Stimulated activated CD4-positive, alpha-beta T cell treated with anti-CD3 and anti-CD28 coated beads, Interleukin-2, amount 100 ng/mL, for 48 hours (primary cell): ENCODE measurements around the gene DNAJC6.

Experiments used
- DNase-seq, 2 donors: peaks; one replicate each; pipeline ENCODE4 v3.0.0-alpha.2; 2020

DNAJC6 gene

DNA sequence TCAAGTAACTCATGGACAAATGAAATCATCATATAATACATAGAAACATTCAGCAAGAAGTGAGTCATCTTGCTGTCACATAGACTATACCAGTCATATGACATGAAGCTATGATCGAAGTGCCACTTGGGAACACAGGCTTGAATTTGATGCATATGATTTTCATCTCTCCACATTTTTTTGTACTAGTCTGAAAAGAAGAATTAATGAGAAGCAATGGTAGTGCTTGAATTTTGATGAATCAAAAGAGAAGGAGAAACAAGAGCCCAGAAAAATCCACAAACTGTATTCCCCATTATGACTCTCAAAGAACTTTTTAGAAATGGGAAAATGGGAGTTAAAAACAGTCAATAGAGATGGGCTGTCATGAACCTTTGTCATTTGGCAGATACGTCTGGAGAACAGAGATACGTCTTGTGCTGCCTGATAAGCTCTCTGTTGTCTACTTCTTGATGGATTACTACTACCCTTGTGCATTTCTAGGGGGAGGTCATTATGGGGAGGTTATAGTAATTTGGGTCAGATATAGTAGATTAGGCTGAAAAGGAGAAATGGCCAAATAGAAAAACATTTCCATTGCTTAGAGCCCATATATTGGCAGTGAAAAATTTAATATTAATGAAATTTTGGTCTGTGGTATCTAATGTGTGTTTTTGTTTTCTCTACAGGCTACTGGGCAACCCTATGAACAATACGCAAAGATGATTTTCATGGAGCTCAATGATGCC lies 103.1 kb downstream of the DNAJC6 start:
- DNase-seq: no peak

DNA sequence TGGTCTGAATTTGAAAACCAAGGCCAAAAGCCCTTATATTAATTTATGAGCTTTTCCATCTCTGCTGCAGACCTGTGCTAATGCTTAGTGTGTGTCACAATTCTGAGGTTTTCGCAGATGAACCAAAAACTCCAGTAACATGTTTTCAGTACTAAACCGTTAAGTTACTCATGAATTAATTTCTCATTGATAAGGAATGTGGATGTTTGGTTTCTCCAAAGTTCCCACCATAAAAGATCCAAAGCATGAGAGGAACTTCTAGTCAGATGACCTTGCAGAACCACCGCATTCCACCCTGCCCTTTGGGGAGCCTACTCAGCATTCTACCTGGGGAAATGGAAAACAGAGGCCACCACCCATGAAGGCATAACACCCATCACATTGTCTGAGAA lies 103.6 kb downstream of the DNAJC6 start:
- DNase-seq: no peak

DNA sequence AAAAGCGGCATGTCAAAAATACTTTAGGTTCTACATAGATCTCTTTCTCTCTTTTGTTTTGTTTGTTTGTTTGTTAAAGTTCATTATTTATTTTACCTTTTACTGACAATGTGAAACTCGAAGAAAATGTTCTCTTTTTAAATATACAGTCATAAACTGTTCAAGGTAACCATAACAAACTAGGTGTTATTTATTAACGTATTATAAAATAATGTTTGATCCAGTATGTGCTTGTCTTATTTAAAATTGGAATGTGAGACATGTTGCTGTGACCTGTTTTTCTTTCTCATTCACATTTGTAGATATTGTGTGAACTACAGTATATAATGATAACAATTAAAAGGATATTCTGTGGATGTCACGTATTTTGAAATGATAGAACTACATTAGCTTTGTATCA lies 105.2 kb downstream of the DNAJC6 start:
- DNase-seq: no peak

DNA sequence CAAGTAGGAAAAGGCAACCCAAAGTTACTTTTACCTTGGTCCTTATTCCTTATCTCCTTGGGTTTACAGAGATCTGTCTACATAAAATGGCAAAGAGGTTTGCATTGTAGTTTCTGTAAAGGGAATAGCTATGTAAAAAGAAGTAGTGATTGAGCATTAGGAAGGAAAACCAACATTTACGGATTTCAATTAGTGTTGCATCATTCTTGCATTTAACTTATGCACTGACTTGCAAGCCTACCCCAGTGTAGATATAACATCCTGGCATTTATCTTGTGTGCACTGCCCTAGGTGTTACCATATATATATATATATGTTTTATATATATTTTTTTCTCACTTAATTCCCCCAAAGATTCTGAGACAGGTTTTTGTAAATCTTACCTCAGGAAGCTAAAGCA lies 107.4 kb downstream of the DNAJC6 start:
- no peak for DNase-seq

DNA sequence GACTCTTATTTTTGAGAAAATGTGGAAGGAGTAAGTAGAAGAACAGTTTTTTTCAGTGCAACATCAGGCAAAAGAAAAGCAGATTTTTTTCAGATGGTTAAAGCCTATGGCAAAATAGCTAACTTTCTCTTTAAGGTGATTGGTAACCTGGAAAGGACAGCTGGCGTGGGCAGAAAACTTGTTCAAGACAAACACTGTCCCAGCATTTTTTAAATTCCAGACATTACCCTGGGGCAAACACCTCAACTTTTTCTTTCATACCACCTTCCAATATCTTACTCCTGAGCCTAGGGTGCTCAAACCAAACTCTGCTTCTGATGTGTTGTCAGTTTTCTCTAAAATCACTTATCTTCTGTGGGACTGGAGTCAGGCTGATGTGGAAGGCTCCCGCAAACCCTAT lies 108.4 kb downstream of the DNAJC6 start:
- DNase-seq: no peak

DNA sequence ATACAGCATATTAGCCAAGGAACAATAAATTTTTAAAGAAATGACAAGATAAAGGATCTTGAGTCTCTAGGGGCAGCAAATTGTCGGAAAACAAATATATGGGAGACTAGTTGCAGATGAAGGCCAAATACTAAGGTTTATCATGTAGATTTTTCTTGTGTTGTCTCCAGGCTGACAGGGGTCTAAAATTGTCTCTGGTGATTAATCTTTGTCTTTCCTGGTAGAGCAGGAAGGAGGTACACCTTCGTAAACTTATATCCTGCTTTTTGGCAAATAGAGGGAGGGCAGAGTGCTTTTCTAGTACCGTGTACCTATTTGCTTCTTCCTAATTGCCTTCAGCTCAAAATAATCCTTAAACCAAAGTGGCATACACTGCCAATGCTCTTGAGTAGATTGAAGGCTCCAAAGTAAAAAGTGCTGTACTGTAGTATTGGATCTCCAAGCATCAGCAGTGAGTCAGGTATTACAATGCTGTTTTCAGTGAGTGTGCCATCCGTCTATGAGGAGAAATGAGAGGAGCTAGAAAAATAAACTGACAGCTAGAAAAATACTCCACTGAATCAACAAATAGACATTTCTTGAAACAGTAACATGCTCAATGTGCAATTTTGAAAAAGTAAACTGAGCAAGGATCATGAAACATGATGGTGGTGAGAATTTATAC lies 109.3 kb downstream of the DNAJC6 start:
- DNase-seq: no peak

DNA sequence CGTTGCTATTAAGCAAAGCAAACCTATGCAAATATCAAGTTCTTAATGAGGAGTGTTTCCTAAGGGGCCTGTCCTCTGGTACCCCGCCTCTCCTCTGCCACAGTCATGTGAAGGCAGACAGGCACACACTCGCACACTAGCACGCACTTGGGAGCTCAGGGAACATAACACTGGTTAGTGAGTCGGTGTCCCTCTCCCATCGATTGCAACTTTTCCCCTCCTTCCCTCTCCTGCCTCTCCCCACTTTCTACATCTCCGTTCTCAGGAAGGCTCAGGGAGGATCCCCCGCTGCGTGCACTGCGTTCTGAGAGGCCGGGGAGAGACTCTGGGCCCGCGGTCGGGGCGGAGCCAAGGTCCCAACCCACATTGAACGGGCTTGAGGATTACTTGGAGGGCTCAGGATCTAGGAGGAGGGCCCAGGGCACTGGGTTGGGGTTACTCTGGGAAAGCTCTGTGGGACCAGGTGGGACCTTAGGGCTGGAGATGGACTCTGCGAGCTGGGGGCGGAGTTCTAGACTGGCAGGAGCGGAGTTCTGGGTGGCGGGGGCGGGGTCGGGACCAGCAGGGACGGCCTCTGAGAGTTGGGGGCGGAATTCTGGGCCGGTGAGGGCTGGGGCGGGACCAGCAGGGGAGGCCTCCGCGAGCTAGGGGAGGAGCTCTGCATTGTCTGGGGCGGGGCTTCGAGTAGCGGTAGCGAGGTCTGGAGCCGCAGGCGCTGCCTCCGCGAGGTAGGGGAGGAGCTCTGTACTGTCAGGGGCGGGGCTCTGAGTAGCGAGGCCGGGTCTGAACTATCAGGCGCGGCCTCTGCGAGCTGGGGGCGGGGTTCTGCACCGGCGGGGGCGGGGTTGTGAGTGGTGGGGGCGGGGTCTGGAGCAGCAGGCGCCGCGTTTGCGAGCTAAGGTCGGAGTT lies 110.6 kb downstream of the DNAJC6 start:
- peak; percentile 95 to 98 for DNase-seq

DNA sequence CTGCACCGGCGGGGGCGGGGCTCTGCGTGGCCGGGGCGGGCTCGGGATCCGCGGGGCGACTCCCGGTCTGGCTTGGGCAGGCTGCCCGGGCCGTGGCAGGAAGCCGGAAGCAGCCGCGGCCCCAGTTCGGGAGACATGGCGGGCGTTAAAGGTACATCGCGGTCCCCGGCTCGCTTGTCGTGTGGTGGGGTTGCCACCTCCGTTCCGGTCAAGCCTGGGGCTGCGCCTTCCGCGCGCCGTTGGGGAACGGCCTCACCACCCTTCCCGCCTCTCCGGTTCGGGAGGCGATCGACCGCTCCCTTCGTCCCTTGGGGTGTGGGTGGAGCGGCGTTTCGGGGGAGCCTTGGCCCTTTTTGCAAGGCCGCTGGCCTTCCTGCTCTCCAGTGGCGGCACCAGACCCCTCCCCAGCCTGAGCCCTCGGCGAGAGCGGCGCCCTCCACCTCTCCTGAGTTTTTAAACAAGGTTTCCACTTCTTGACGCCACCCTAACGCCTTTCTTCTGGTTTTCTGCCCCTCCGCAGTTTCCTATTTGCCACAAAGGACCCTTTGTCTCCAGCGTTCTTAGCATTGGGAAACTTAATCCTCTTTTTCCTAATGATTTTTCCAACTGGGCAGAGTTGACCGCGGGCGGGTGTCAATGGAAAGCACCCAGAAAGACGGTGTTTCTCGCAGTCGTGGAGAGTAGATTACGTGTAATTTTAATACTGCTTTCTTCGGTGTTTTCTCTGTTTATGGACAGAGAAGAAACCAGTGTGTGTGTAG lies 111.4 kb downstream of the DNAJC6 start, which contains the start of the genes LEPR and LEPROT:
LEPR (plus strand) TSS at position 79 of the 761 bp plus-strand sequence. CDS start 144,898 bp downstream, outside the sequence.
LEPROT (plus strand) TSS at position 79 of the 761 bp plus-strand sequence; CDS start at position 136, 57 bp downstream.
- DNase-seq: no peak

DNA sequence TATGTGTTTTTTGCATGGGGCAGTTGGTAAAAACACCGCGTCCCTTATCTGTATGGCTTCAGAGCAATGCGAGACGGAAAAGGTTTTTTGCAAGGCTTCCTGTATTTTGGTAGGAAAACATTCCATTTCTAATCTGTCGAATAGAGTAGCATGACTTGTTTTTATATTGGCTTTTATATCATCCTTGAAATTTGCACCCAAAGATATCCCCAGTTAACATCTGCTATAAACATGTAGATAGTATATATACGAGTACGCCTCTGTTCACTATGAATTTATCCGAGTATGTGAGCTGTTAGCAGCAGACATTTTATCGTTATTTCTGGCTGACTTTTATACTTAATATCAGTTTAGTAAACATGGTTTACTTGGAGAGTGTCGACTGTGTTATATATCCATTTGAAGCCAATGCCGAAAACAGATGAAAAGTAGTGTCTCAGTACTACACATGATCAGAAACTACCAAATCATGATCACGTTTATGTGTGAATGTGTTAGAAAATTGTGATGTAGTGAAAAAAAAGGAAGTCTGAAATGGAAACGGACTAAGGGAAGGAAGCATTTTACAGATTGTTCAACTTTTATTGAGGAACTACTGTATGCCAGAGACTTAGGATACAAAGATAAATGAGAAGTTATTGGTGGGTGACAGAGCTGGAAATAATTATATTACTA lies 112.1 kb downstream of the DNAJC6 start:
- no peak for DNase-seq

DNA sequence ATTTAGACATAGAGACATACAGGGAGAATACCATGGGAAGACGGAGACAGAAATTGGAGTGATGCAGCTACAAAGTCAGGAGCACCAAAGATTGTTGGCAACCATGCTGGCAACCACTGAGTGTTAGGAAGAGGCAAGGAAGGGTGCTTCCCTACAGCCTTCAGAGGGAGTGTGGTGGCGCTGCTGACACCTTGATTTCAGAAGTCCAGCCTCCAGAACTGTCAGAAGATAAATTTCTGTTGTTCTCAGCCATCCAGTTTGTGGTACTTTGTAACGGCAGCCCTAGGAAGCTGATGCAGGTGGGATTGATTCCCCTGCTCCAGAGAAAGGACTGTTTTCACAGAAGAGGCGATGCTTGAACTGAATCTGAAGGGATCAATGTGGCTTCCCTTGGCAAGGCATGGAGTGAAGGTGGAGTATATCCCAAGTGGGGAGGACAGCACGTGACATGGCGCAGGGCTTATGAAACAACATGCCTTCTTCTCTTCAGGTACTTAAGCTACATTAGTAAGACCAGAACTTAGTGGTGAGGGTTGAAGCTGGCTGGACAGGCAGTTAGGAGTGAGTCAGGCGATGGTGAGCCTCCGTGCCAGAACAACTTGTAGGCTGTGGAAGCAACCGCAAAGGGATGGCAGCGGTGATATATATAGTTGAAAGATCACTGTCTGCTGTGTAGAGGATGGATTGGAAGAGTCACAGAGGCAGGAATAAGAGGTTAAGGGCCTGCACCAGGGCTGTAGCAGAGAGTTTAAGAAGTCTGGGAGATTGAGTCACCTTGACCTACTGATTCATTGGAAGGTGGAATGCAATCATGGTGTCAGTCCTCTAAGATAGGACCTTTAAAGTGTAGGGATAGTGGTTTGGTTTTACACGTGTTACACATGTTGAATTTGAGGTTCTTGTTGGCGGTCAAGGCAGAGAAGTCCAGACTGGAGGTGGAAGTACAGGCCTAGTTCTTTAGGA lies 113.2 kb downstream of the DNAJC6 start:
- peak in 1 of 2 donors; percentile 1 for DNase-seq

DNA sequence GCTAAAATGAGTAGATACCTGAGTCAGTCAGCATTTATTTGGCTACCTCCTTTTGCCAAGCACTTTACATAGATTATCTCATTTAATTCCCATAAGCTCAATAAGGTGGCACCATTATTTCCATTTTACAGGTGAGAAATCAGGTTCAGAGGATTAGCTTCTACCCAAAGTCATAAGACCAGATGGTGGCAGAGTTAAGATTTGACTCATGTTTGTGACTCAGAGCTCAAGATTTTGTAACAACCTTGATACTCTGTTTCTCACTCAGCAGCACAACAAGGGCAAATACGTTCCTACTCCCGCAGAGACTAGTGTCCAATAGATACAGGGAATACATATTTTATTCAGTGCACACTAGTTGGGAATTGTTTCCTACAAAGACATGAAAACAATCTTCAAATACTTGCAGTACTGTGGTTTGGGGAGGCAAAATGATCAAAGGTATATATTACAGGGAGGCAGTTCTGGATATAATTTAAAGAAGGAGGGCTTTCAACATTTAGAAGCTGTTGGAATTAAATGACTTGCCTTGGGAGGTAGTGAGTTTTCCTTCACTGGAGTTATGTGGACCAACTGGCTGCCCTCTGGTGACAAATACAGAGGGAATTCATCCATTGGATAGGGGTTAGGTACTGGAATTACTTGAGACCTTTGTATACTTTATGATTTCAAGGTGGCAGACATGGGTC lies 114.7 kb downstream of the DNAJC6 start:
- DNase-seq: peak in 1 of 2 donors; percentile 19

DNA sequence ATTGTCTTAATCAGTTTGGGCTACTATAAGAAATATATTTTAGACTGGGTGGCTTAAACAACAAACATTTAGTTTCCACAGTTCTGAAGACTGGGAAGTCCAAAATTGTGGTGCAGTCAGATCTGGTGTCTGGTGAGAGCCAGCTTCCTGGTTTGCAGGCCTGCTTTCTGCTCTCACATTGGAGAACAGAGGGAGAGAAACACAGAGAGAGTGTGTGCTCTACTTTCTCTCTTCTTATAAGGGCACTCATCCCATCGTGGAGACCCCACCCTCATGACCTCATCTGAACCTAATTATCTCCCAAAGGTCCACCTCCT lies 115.2 kb downstream of the DNAJC6 start:
- no peak for DNase-seq

DNA sequence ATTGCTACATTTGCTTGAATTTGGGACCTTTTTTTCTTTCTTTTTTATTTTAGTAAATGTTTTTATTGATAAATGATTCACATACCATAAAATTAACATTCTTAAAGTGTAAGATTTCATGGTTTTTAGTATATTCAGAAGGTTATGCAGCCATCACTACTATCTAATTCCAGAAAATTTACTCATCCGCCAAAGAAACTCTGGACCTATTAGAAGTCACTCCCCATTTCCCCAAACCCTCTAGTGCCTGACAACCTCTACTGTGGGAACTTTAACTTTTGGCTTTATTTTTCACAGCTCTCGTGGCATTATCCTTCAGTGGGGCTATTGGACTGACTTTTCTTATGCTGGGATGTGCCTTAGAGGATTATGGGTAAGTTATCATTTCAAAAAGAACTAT lies 115.7 kb downstream of the DNAJC6 start:
- DNase-seq: no peak

DNA sequence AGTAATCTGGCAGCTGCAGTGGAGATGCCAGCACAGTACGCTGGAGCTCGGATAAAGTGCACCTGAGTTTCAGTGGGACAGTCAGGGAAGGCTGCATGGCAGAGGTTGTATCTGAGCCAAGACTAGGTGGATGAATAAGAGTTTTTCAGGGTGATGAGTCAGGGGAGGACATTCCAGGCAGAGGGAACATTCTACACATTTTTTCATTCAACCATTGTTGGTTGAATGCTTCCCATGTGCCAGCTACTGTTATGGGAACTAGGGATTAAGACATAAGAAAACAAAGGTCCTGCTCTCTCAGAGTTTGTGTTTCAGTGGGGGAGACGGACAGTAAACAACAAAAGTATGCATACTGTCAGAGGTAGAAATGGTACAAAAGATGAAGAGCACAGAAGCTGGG lies 116.4 kb downstream of the DNAJC6 start:
- DNase-seq: no peak

DNA sequence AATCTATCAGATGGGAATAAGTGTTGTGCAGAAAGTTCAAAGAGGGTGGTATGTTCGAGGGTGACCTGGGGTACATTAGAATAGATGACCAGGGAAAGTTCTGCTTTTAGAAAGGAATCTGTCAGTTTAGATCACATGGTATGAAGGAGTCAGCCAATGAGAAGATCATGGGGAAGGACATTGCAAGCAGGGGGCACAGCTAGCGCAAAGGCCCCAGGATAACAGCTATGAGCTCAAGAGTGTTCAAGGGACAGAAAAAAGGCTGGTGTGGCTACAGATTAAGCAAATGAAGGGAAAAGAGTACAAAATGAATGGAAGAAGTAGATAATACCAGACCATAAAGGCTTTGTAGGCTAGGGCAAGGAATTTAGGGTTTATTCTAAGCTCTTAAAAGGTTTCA lies 119.7 kb downstream of the DNAJC6 start:
- no peak for DNase-seq

DNA sequence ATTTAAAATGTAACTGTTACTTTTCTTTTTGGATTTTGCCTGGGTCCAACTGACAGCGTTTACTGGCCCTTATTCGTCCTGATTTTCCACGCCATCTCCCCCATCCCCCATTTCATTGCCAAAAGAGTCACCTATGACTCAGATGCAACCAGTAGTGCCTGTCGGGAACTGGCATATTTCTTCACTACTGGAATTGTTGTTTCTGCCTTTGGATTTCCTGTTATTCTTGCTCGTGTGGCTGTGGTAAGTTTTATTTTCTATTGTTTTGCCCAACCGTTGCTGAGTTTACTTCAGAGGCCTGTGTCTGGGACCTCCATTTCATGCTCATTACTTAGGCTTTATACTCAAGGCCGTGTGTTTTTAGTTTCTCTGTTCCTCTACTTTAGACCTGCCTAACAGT lies 120.5 kb downstream of the DNAJC6 start:
- no peak for DNase-seq

DNA sequence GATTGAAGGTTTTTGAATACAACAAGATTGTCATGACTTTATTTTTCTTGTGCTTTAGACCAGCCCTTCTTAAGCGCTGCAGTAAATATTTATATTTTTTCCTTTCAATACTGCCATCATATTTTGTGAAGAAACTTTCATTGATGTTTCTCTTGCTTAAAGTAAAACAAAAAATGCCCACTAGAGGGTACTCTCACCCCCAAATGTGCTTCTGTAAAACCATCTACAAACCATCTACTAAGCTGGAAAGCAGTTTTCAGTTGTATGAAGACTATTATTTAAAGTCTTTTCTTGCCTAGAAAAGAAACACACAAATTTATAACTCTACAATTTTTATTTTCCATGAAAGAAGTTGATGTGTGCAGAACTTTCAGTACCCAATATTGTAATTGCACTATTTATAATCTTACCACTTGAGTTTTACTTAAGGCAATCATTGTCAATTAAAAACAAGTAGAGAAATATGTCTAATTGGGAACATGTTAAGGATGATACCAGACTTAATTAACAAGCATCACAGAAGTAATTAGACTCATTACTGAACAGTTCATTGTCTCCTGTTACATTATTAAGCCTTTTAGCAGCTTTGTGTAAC lies 121.9 kb downstream of the DNAJC6 start:
- no peak for DNase-seq

DNA sequence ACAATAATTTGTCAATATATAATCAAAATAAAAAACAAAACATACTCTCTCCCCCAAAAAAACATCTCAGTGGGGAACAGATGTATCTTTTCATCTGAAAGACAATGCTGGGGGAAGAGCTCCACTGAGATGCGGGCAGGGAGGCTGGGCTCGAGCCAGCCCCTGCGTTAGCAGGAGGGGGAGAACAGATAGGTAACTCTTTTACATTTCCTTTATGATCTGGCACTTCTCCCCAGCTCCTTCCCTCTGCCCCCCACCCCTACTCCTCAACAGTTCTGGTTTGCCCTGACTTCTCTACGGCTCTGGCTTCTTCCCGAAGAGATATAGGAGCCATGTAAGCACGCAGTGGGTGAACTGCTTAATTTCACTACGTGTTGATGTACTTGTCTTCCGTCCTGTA lies 123.6 kb downstream of the DNAJC6 start:
- DNase-seq: no peak

DNA sequence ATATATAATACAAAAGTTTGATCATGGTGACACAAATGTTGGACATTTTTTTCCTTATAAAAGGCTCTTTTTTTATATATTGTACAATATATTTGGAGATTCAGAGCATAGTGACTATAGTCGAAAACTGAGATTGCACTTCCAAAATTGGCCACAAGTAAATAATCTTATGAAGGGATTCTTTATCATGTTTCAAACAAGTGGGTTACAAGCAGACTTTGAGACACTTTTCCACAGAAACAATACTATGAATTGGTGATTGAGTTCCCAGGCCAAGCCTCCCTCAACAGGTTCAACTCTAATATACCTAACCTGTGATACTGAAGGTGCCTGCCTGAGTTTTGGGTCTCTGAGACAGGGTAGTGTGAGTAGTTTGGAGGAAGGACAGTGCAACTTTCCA lies 124.9 kb downstream of the DNAJC6 start:
- no peak for DNase-seq

DNA sequence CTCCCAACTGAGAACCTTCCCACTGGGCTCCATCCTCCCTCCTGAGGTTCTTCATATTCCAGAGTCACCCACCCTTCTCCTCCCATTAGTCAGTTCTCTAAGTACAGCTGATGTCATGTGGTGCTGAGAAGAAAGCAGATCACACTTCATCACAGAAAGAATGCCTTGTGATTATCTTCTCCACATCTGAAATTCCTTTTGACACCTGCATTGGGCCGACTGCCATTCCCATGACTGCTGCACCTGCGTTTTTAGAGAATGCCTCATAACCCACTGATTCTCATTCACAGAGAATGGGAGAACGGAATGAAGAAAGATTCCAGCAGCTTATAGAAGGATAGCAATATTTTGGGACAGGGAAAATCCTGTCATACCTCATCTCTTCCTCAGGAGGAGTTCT lies 125.4 kb downstream of the DNAJC6 start:
- DNase-seq: no peak
